GM23338 (cell line): ENCODE data around the gene FYN. TPM values are rescaled to one million over a fixed set of nuclear protein-coding genes. Genes with fewer than 3 reads are reported as not detected.

Source experiments
- ATAC-seq: fragments of 200-7000 bp; cut with Tn5 transposase; 3 replicates; pipeline ENCODE4 v1.9.1; 2020
- DNase-seq: peaks from one replicate; pipeline ENCODE4 v3.0.0-alpha.2; 2015; ENCODE audit warnings: low spot score
- H2AFZ ChIP-seq: fragments of 200-600 bp; sonication (generic); 2 replicates; pipeline ENCODE4 v1.8.0; 2016; ENCODE audit warnings: antibody characterized with exemption, mild to moderate bottlenecking, moderate library complexity
- H3F3A ChIP-seq: fragments of 200-600 bp; sonication (generic); replicated peaks from 2 replicates; pipeline ENCODE4 v1.8.0; 2017; ENCODE audit warnings: antibody characterized with exemption, mixed run types, low read depth
- H3K27ac ChIP-seq: fragments of 200-600 bp; sonication (generic); 2 replicates; pipeline ENCODE4 v1.6.1; 2016; ENCODE audit warnings: low read depth
- H3K27me3 ChIP-seq: fragments of 200-600 bp; sonication (generic); 2 replicates; pipeline ENCODE4 v1.8.0; 2016; ENCODE audit warnings: mild to moderate bottlenecking, mixed run types, moderate library complexity; ENCODE audit not compliant: insufficient read depth
- H3K36me3 ChIP-seq: fragments of 200-600 bp; sonication (generic); 2 replicates; pipeline ENCODE4 v1.8.0; 2016; ENCODE audit warnings: mild to moderate bottlenecking; ENCODE audit not compliant: insufficient read depth
- H3K4me1 ChIP-seq: fragments of 200-600 bp; sonication (generic); 2 replicates; pipeline ENCODE4 v1.8.0; 2016; ENCODE audit warnings: mild to moderate bottlenecking, moderate library complexity; ENCODE audit not compliant: insufficient read depth
- H3K4me2 ChIP-seq: fragments of 200-600 bp; sonication (generic); 2 replicates; pipeline ENCODE4 v1.7.1; 2017; ENCODE audit warnings: mixed run types
- H3K4me3 ChIP-seq: fragments of 200-600 bp; sonication (generic); 2 replicates; pipeline ENCODE4 v1.6.1; 2016; ENCODE audit warnings: mixed run types
- H3K79me2 ChIP-seq: fragments of 200-600 bp; sonication (generic); replicated peaks from 2 replicates; pipeline ENCODE4 v1.8.0; 2017; ENCODE audit warnings: mild to moderate bottlenecking; ENCODE audit not compliant: insufficient read depth
- H3K9me2 ChIP-seq: fragments of 200-600 bp; sonication (generic); 2 replicates; pipeline ENCODE4 v1.8.0; 2017; ENCODE audit not compliant: insufficient read depth
- H4K20me1 ChIP-seq: fragments of 200-600 bp; sonication (generic); replicated peaks from 2 replicates; pipeline ENCODE4 v1.8.0; 2017; ENCODE audit warnings: mild to moderate bottlenecking; ENCODE audit not compliant: insufficient read depth
- H3K27ac Mint-ChIP-seq: 2 replicates; pipeline ENCODE4 v1.8.0; 2020; ENCODE audit warnings: inconsistent platforms, mild to moderate bottlenecking, moderate library complexity, mixed read lengths
- H3K27me3 Mint-ChIP-seq: 3 replicates; pipeline ENCODE4 v1.8.0; 2022; ENCODE audit warnings: low read depth, mild to moderate bottlenecking, moderate library complexity, mixed read lengths, inconsistent platforms; ENCODE audit not compliant: insufficient read depth, poor library complexity
- H3K36me3 Mint-ChIP-seq: 3 replicates; pipeline ENCODE4 v1.8.0; 2021; ENCODE audit warnings: low read depth, mild to moderate bottlenecking, inconsistent platforms, moderate library complexity, mixed read lengths
- H3K4me1 Mint-ChIP-seq: 3 replicates; pipeline ENCODE4 v1.8.0; 2020; ENCODE audit warnings: mild to moderate bottlenecking, inconsistent platforms, mixed read lengths
- H3K4me3 Mint-ChIP-seq: 3 replicates; pipeline ENCODE4 v1.8.0; 2021; ENCODE audit warnings: moderate library complexity, mild to moderate bottlenecking, inconsistent platforms, mixed read lengths
- H3K9me3 Mint-ChIP-seq: 3 replicates; pipeline ENCODE4 v1.8.0; 2020; ENCODE audit warnings: moderate library complexity, mild to moderate bottlenecking, inconsistent platforms, mixed read lengths
- CREB1 ChIP-seq: fragments of 250-450 bp; sonication (Bioruptor Pico); IDR thresholded peaks from 2 replicates; pipeline ENCODE4 v1.5.0; 2020; ENCODE audit warnings: low read depth, mild to moderate bottlenecking, moderate library complexity
- EZH2 ChIP-seq: fragments of 200-600 bp; sonication (generic); IDR thresholded peaks from one replicate; pipeline ENCODE4 v1.8.0; 2017; ENCODE audit warnings: antibody characterized with exemption, mild to moderate bottlenecking, low read depth; ENCODE audit not compliant: unreplicated experiment
- EZH2phosphoT487 ChIP-seq: fragments of 200-600 bp; sonication (generic); IDR thresholded peaks from one replicate; pipeline ENCODE4 v1.8.1; 2018; ENCODE audit warnings: antibody characterized with exemption; ENCODE audit not compliant: unreplicated experiment
- JUNB ChIP-seq: IDR thresholded peaks from one replicate; pipeline ENCODE4 v1.6.1; 2016; ENCODE audit warnings: antibody characterized with exemption; ENCODE audit not compliant: unreplicated experiment
- NANOG ChIP-seq: IDR thresholded peaks from 2 replicates; pipeline ENCODE4 v1.6.1; 2016; ENCODE audit warnings: antibody characterized with exemption, borderline replicate concordance
- POLR2AphosphoS5 ChIP-seq: IDR thresholded peaks from 2 replicates; pipeline ENCODE4 v1.6.1; 2016; ENCODE audit warnings: antibody characterized with exemption, low read depth
- STAT1 ChIP-seq: IDR thresholded peaks from one replicate; pipeline ENCODE4 v1.6.1; 2016; ENCODE audit warnings: antibody characterized with exemption; ENCODE audit not compliant: unreplicated experiment
- ZNF114 ChIP-seq: fragments of 250-450 bp; sonication (Bioruptor Pico); IDR thresholded peaks from 2 replicates; pipeline ENCODE4 v1.5.0; 2020; ENCODE audit warnings: mild to moderate bottlenecking, moderate library complexity
- ZNF331 ChIP-seq: fragments of 250-450 bp; sonication (Bioruptor Pico); IDR thresholded peaks from 2 replicates; pipeline ENCODE4 v1.5.0; 2020; ENCODE audit warnings: low read depth, mild to moderate bottlenecking, moderate library complexity
- polyA plus RNA-seq: library from polyadenylated mRNA; unstranded; fragments of >200 nt; fragmentation: Nextera tagmentation; extraction: Ambion mirVana; gene quantifications from 2 replicates; pipeline ENCODE4 v1.2.1, GENCODE V29; 2016
- total RNA-seq: library from RNA; depleted of rRNA; stranded (reverse); fragments of >200 nt; shearing (Covaris generic); gene quantifications from 2 replicates; pipeline ENCODE4 v1.2.3, GENCODE V29; 2014
- TF ChIP-seq, protein P1 (sequence below): IDR thresholded peaks from 2 replicates; pipeline ENCODE4 v1.6.1; 2016; ENCODE audit warnings: antibody characterized with exemption
- TF ChIP-seq, protein P2 (sequence below): IDR thresholded peaks from one replicate; pipeline ENCODE4 v1.6.1; 2018; ENCODE audit warnings: antibody characterized with exemption; ENCODE audit not compliant: unreplicated experiment
- TF ChIP-seq, protein P3 (sequence below): fragments of 250-450 bp; sonication (Bioruptor Pico); IDR thresholded peaks from 2 replicates; pipeline ENCODE4 v1.5.0; 2020; ENCODE audit warnings: mild to moderate bottlenecking, moderate library complexity
- TF ChIP-seq, protein P4 (sequence below), 2 experiments: fragments of 200-600 bp in 1 of 2; sonication (generic) in 1 of 2; conservative IDR thresholded peaks; 2 replicates each; pipeline versions ENCODE4 v1.5.1 to v1.6.1; 2016 to 2017; ENCODE audit warnings: antibody characterized with exemption in 2 of 2, low read depth in 2 of 2, mild to moderate bottlenecking in 2 of 2, moderate library complexity in 1 of 2

FYN gene
- total and polyA plus RNA-seq, 2 experiments from 2014 or later: 46.8 to 143 TPM

DNA sequence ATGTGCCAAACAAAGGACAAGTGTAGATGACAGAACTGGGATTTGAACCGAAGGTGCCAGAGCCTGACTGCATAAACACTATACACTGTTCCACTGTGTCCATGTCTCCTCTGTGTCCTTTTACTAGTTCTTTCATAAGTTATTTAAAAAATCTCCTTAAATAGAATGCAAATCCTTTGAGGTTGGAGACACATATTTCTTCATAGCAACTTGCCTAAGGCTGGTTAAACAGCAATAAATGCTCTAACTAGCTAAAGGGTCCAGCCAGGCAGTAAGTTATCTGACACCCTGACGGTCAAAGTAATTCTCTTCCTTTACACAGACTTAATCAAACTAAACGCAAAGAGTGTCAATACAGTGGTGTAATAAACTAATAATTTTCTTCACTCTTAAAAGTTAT is 191.4 kb downstream of the FYN start:
- Mint-ChIP-seq H3K27ac (no peak overlapping the region), H3K4me3 (no peak overlapping the region), H3K36me3 (peaks cover 18% of the 10 kb centered on the region), H3K9me3 (no peaks in the 10 kb centered on the region), H3K27me3 (peaks cover 2% of the 10 kb centered on the region), H3K4me1 (peaks cover 32% of the 10 kb centered on the region)
- peaks cover 29% of the 10 kb centered on the region for H3K4me1 ChIP-seq
- TF ChIP-seq, protein P1, sequence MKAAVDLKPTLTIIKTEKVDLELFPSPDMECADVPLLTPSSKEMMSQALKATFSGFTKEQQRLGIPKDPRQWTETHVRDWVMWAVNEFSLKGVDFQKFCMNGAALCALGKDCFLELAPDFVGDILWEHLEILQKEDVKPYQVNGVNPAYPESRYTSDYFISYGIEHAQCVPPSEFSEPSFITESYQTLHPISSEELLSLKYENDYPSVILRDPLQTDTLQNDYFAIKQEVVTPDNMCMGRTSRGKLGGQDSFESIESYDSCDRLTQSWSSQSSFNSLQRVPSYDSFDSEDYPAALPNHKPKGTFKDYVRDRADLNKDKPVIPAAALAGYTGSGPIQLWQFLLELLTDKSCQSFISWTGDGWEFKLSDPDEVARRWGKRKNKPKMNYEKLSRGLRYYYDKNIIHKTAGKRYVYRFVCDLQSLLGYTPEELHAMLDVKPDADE: no peak
- TF ChIP-seq EZH2: no peak
- no peak for TF ChIP-seq CREB1 (CRISPR knock-in tag)
- TF ChIP-seq ZNF114: no peak
- no peak for TF ChIP-seq NANOG
- TF ChIP-seq, protein P2, sequence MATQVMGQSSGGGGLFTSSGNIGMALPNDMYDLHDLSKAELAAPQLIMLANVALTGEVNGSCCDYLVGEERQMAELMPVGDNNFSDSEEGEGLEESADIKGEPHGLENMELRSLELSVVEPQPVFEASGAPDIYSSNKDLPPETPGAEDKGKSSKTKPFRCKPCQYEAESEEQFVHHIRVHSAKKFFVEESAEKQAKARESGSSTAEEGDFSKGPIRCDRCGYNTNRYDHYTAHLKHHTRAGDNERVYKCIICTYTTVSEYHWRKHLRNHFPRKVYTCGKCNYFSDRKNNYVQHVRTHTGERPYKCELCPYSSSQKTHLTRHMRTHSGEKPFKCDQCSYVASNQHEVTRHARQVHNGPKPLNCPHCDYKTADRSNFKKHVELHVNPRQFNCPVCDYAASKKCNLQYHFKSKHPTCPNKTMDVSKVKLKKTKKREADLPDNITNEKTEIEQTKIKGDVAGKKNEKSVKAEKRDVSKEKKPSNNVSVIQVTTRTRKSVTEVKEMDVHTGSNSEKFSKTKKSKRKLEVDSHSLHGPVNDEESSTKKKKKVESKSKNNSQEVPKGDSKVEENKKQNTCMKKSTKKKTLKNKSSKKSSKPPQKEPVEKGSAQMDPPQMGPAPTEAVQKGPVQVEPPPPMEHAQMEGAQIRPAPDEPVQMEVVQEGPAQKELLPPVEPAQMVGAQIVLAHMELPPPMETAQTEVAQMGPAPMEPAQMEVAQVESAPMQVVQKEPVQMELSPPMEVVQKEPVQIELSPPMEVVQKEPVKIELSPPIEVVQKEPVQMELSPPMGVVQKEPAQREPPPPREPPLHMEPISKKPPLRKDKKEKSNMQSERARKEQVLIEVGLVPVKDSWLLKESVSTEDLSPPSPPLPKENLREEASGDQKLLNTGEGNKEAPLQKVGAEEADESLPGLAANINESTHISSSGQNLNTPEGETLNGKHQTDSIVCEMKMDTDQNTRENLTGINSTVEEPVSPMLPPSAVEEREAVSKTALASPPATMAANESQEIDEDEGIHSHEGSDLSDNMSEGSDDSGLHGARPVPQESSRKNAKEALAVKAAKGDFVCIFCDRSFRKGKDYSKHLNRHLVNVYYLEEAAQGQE: no peak
- TF ChIP-seq, protein P3, sequence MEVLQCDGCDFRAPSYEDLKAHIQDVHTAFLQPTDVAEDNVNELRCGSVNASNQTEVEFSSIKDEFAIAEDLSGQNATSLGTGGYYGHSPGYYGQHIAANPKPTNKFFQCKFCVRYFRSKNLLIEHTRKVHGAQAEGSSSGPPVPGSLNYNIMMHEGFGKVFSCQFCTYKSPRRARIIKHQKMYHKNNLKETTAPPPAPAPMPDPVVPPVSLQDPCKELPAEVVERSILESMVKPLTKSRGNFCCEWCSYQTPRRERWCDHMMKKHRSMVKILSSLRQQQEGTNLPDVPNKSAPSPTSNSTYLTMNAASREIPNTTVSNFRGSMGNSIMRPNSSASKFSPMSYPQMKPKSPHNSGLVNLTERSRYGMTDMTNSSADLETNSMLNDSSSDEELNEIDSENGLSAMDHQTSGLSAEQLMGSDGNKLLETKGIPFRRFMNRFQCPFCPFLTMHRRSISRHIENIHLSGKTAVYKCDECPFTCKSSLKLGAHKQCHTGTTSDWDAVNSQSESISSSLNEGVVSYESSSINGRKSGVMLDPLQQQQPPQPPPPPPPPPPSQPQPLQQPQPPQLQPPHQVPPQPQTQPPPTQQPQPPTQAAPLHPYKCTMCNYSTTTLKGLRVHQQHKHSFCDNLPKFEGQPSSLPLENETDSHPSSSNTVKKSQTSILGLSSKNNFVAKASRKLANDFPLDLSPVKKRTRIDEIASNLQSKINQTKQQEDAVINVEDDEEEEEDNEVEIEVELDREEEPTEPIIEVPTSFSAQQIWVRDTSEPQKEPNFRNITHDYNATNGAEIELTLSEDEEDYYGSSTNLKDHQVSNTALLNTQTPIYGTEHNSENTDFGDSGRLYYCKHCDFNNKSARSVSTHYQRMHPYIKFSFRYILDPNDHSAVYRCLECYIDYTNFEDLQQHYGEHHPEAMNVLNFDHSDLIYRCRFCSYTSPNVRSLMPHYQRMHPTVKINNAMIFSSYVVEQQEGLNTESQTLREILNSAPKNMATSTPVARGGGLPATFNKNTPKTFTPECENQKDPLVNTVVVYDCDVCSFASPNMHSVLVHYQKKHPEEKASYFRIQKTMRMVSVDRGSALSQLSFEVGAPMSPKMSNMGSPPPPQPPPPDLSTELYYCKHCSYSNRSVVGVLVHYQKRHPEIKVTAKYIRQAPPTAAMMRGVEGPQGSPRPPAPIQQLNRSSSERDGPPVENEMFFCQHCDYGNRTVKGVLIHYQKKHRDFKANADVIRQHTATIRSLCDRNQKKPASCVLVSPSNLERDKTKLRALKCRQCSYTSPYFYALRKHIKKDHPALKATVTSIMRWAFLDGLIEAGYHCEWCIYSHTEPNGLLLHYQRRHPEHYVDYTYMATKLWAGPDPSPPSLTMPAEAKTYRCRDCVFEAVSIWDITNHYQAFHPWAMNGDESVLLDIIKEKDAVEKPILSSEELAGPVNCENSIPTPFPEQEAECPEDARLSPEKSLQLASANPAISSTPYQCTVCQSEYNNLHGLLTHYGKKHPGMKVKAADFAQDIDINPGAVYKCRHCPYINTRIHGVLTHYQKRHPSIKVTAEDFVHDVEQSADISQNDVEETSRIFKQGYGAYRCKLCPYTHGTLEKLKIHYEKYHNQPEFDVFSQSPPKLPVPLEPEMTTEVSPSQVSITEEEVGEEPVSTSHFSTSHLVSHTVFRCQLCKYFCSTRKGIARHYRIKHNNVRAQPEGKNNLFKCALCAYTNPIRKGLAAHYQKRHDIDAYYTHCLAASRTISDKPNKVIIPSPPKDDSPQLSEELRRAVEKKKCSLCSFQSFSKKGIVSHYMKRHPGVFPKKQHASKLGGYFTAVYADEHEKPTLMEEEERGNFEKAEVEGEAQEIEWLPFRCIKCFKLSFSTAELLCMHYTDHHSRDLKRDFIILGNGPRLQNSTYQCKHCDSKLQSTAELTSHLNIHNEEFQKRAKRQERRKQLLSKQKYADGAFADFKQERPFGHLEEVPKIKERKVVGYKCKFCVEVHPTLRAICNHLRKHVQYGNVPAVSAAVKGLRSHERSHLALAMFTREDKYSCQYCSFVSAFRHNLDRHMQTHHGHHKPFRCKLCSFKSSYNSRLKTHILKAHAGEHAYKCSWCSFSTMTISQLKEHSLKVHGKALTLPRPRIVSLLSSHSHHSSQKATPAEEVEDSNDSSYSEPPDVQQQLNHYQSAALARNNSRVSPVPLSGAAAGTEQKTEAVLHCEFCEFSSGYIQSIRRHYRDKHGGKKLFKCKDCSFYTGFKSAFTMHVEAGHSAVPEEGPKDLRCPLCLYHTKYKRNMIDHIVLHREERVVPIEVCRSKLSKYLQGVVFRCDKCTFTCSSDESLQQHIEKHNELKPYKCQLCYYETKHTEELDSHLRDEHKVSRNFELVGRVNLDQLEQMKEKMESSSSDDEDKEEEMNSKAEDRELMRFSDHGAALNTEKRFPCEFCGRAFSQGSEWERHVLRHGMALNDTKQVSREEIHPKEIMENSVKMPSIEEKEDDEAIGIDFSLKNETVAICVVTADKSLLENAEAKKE: no peak
- TF ChIP-seq ZNF331: no peak
- TF ChIP-seq, protein P4, sequence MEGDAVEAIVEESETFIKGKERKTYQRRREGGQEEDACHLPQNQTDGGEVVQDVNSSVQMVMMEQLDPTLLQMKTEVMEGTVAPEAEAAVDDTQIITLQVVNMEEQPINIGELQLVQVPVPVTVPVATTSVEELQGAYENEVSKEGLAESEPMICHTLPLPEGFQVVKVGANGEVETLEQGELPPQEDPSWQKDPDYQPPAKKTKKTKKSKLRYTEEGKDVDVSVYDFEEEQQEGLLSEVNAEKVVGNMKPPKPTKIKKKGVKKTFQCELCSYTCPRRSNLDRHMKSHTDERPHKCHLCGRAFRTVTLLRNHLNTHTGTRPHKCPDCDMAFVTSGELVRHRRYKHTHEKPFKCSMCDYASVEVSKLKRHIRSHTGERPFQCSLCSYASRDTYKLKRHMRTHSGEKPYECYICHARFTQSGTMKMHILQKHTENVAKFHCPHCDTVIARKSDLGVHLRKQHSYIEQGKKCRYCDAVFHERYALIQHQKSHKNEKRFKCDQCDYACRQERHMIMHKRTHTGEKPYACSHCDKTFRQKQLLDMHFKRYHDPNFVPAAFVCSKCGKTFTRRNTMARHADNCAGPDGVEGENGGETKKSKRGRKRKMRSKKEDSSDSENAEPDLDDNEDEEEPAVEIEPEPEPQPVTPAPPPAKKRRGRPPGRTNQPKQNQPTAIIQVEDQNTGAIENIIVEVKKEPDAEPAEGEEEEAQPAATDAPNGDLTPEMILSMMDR (conservative IDR thresholded peaks at IDR 0.05; ENCODE audit: low read depth in 2 of 2): no peak
- no peak for TF ChIP-seq JUNB
- no peak for TF ChIP-seq POLR2AphosphoS5
- no peak for TF ChIP-seq STAT1
- TF ChIP-seq EZH2phosphoT487: no peak
- H3K27me3 ChIP-seq: no peaks in the 10 kb centered on the region
- ATAC-seq (no peak), DNase-seq (no peak)
- no peak overlapping the region for H3K4me3 ChIP-seq
- H3K9me2 ChIP-seq: no peaks in the 10 kb centered on the region
- H3K4me2 ChIP-seq: no peak overlapping the region
- H3F3A ChIP-seq: no peaks in the 10 kb centered on the region
- no peaks in the 10 kb centered on the region for H3K79me2 ChIP-seq
- no peak overlapping the region for H2AFZ ChIP-seq
- H3K27ac ChIP-seq: no peak overlapping the region
- H3K36me3 ChIP-seq: no peaks in the 10 kb centered on the region
- 0 out of 2 replicates have a peak, but pooled peaks cover 7% of the 10 kb centered on the region for H4K20me1 ChIP-seq
